Testis (tissue), 3 donors: Measurements from ENCODE around the gene TIMM8B. TPM values are rescaled to one million over a fixed set of nuclear protein-coding genes. Genes with fewer than 3 reads are reported as not detected.

Source experiments
- DNase-seq: peaks from one replicate; pipeline ENCODE4 v3.0.0-alpha.2; 2019
- H3K27ac ChIP-seq, 2 donors: fragments of 200-600 bp; sonication (generic); one replicate each; pipeline ENCODE4 v1.5.1; 2019
- H3K27me3 ChIP-seq: fragments of 200-600 bp; sonication (generic); one replicate; pipeline ENCODE4 v1.5.1; 2019
- H3K36me3 ChIP-seq: fragments of 200-600 bp; sonication (generic); one replicate; pipeline ENCODE4 v1.5.1; 2017; ENCODE audit warnings: low read depth; ENCODE audit errors: missing control alignments
- H3K4me1 ChIP-seq: fragments of 200-600 bp; sonication (generic); one replicate; pipeline ENCODE4 v1.5.1; 2019
- H3K4me3 ChIP-seq, 2 donors: fragments of 200-600 bp; sonication (generic); one replicate each; pipeline ENCODE4 v1.5.1; 2017 to 2019
- H3K9me3 ChIP-seq: fragments of 200-600 bp; sonication (generic); one replicate; pipeline ENCODE4 v1.5.1; 2017
- CTCF ChIP-seq, 3 experiments: fragments of 450-650 bp in 2 of 3; fragments of 200-600 bp in 1 of 3; sonication (generic) in 1 of 3; IDR thresholded peaks; one replicate each; pipeline ENCODE4 v1.5.1; 2016 to 2019; ENCODE audit warnings: antibody characterized with exemption in 3 of 3, mild to moderate bottlenecking in 2 of 3, moderate library complexity in 1 of 3
- POLR2A ChIP-seq: fragments of 450-650 bp; IDR thresholded peaks from one replicate; pipeline ENCODE4 v1.6.1; 2017; ENCODE audit warnings: antibody characterized with exemption, mild to moderate bottlenecking, moderate library complexity
- WGBS, 2 donors: methylation state at CpG; one replicate each; pipeline ENCODE4 v1.1.5; 2018; 5-methylcytosine and 5-hydroxymethylcytosine counted together
- intact Hi-C: fragments of 100-400 bp; cut with DNase I; formaldehyde crosslinking; loops from one replicate; pipeline ENCODE4 v1.15.1; 2023; ENCODE audit warnings: low total_unique reads
- polyA plus RNA-seq: library from polyadenylated mRNA; stranded (reverse); fragments of 350-450 nt; fragmentation: Illumina TruSeq; extraction: RNeasy Lipid Tissue Mini Kit (QIAGEN cat#74804); gene quantifications from one replicate; pipeline ENCODE4 v1.2.3, GENCODE V29; 2014; ENCODE audit warnings: low read depth, low replicate concordance; ENCODE audit not compliant: insufficient read depth
- total RNA-seq, 2 donors: library from RNA; depleted of rRNA; stranded (reverse); fragments of >200 nt; gene quantifications; one replicate each; pipeline ENCODE4 v1.2.3, GENCODE V29; 2016

The TIMM8B gene
- total and polyA plus RNA-seq, 3 donors from 2014 or later = 50.9 to 72.4 (median 61.3) TPM

GRCh38 chr11:112087212-112087611 lies 656 bp upstream of the TIMM8B start:
- TF ChIP-seq POLR2A (no peak), CTCF (IDR thresholded peaks at IDR 0.05) (no peak)
- peaks cover 15% of the 10 kb centered on the region for H3K4me1 ChIP-seq
- no peaks in the 10 kb centered on the region for H3K9me3 ChIP-seq
- H3K27me3 ChIP-seq = no peaks in the 10 kb centered on the region
- H3K36me3 ChIP-seq = no peaks in the 10 kb centered on the region
- no peak for DNase-seq
- intact Hi-C loops = no loop called here
- peak overlapping the region; percentile 53 to 80 for H3K27ac ChIP-seq
- peak overlapping the region; percentile 83 to 91 for H3K4me3 ChIP-seq
- WGBS, 2 donors = 10 to 14% methylated on average over 10 of the region's 10 CpGs

DNA sequence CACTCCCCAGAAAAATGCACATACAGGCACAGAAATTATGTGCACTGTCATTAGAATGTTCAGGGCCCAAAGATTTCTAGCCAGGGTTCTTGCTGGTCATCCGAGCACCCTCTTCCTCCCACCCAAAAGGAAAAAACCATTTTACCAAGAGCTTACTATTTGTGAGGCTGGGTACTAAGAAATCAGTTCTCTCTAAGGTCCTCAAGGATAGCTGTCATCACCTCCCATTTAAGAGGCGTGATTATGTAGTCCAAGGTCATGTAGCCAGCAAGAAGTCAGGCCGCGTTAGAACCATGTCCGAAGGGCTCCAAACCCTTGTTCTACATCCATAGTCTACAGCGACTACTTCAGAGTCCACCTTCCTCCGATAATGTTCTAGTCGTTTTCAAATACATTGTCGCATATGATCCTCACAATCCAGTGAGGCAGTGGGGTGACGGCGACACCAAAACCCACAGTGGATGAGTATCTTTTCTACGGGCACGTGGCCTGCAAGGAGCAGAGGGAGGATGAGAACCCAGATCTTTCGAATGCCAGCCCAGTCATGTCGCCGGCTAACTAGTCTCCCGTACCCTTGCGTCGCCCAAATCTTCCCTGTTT lies 634 bp downstream of the TIMM8B start:
- TF ChIP-seq CTCF (IDR thresholded peaks at IDR 0.05) (no peak), POLR2A (no peak)
- no peaks in the 10 kb centered on the region for H3K9me3 ChIP-seq
- H3K27ac ChIP-seq = peak overlapping the region in 1 of 2 donors; percentile 80
- H3K4me3 ChIP-seq = peak overlapping the region; percentile 83 to 91
- peaks cover 15% of the 10 kb centered on the region for H3K4me1 ChIP-seq
- intact Hi-C loops = no loop called here
- H3K27me3 ChIP-seq = no peaks in the 10 kb centered on the region
- H3K36me3 ChIP-seq = no peaks in the 10 kb centered on the region
- 1 to 3% methylated on average over 17 to 19 of the region's 19 CpGs for WGBS, 2 donors
- peak; percentile 48 for DNase-seq

DNA sequence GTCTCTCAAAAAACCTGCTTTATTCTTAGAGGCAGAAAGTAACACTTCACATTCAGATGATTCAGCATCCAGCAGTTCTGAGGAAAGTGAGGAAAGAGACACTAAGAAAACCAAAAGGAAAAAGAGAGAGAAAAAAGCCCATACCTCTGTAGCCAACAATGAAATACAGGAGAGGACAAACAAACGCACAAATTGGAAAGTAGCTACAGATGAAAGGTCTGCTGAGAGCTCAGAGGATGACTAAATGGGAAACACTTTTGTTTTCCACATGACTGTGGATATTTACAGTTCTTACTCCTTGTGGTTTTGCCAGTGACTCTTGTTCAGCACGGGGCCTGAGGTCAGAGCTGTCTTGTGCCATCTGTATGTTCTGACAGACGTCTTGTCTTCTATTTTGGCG lies 3.8 kb downstream of the TIMM8B start:
- peaks cover 10% of the 10 kb centered on the region for H3K4me1 ChIP-seq
- WGBS, 2 donors = 73 to 79% methylated on average over 4 of the region's 4 CpGs
- no peak overlapping the region for H3K27ac ChIP-seq
- no peak for TF ChIP-seq CTCF (IDR thresholded peaks at IDR 0.05)
- no peak for TF ChIP-seq POLR2A
- H3K4me3 ChIP-seq = no peak overlapping the region
- DNase-seq = no peak
- H3K27me3 ChIP-seq = no peaks in the 10 kb centered on the region
- intact Hi-C loops = no loop called here
- H3K36me3 ChIP-seq = no peaks in the 10 kb centered on the region
- no peaks in the 10 kb centered on the region for H3K9me3 ChIP-seq

GRCh38 chr11:112073941-112074811 lies 12.4 kb downstream of the TIMM8B start, which contains the start of the genes NKAPD1 and PIH1D2:
Gene NKAPD1 (plus strand): TSS chr11:112074299. CDS start chr11:112075575, 1,276 bp downstream.
Gene PIH1D2 (minus strand): TSS chr11:112074017. CDS start chr11:112073174, 843 bp downstream.
- Histone ChIP-seq H3K4me1 (no peaks in the 10 kb centered on the region), H3K27ac (peak within 1 kb of the TSS; percentile 91 to 92), H3K9me3 (no peaks in the 10 kb centered on the region), H3K4me3 (peak within 1 kb of the TSS; percentile 87 to 91), H3K27me3 (no peaks in the 10 kb centered on the region), H3K36me3 (no peaks in the 10 kb centered on the region)
- intact Hi-C loops = no loop called here
- TF ChIP-seq CTCF (IDR thresholded peaks at IDR 0.05) (peak in 1 of 3 experiments; percentile 6), POLR2A (no peak)
- DNase-seq = peak; percentile 86
- WGBS, 2 donors = 0 to 1% methylated on average over 34 to 42 of the region's 43 CpGs
